Fibroblast of the aortic adventitia (primary cell): ENCODE measurements around the gene MYBPH. TPM values are rescaled to one million over a fixed set of nuclear protein-coding genes. Genes with fewer than 3 reads are reported as not detected.
A peak's percentile ranks its signal among the peaks of the same experiment; 100 is the strongest.

Experiments
- DNase-seq: peaks from one replicate; pipeline ENCODE4 v3.0.0-alpha.2; 2010; ENCODE audit warnings: low read depth
- H3K4me3 ChIP-seq: 2 replicates; pipeline ENCODE4 v1.5.1; 2011; ENCODE audit warnings: low read depth, mild to moderate bottlenecking, control low read depth, low read length, moderate library complexity
- total RNA-seq: library from RNA; depleted of rRNA; stranded (reverse); fragments of >200 nt; gene quantifications from 2 replicates; pipeline ENCODE4 v1.2.3, GENCODE V29; 2012; ENCODE audit warnings: low replicate concordance
- TF ChIP-seq, protein P1 (sequence below): IDR thresholded peaks from 2 replicates; pipeline ENCODE4 v1.5.1; 2011; ENCODE audit warnings: mild to moderate bottlenecking, low read length, control low read depth, inconsistent platforms; ENCODE audit not compliant: insufficient read depth

The MYBPH gene
- total RNA-seq, 1 donor, result not detected

DNA sequence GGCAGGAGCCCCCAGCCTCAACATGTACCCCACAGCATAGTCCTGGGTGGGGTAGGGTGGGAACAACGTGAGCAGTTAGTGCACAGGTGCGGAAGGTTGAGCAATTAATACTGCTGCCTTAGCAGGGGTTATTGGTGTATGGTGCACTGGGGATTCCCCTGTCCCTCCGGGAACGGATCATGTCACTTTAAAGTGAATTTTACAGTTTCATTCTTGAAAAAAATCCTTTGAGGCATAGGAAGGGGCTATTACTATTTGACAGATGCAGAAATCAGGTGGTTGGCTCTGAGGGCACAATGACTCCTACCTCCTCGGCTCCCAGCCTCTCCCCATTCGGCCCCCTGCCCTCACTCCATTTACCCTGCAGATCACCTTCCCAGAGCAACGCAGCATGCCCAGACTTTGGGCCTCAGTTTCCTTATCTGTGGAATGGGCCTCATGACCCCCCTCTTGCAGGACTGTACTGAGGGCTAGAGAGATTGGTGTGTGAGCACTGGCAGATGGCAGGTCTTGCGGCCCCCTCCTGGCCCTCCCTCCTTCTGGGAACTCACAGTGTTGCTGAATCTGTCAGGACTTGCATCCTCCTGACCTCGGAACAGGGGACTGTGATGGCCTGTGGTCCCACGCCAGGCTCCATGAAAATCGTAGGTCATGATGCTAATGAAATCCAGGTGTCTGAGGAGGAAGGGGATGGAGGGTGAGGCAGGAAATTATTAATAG is 5.1 kb upstream of the MYBPH start:
- H3K4me3 ChIP-seq, result no peak overlapping the region
- TF ChIP-seq, protein P1, sequence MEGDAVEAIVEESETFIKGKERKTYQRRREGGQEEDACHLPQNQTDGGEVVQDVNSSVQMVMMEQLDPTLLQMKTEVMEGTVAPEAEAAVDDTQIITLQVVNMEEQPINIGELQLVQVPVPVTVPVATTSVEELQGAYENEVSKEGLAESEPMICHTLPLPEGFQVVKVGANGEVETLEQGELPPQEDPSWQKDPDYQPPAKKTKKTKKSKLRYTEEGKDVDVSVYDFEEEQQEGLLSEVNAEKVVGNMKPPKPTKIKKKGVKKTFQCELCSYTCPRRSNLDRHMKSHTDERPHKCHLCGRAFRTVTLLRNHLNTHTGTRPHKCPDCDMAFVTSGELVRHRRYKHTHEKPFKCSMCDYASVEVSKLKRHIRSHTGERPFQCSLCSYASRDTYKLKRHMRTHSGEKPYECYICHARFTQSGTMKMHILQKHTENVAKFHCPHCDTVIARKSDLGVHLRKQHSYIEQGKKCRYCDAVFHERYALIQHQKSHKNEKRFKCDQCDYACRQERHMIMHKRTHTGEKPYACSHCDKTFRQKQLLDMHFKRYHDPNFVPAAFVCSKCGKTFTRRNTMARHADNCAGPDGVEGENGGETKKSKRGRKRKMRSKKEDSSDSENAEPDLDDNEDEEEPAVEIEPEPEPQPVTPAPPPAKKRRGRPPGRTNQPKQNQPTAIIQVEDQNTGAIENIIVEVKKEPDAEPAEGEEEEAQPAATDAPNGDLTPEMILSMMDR, result no peak
- no peak for DNase-seq

DNA sequence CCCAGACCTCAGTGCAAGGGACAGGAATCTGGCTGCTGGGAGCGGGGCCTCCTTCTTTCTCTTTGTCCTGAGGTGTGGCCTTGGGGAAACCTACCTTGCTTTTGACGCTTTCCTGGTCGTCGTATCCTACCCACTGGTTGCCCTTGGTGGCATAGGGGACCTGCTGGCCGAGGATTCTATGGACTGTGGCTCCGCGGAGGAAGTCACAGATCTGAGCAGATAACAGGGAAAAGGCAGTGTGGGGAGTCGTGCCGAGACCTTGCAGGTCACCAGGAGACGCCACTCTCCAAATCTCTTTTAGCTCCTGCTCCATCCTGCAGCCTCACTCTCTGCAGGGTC is 4.0 kb upstream of the MYBPH start:
- DNase-seq, result no peak
- TF ChIP-seq, protein P1, result no peak
- H3K4me3 ChIP-seq, result no peak overlapping the region

DNA sequence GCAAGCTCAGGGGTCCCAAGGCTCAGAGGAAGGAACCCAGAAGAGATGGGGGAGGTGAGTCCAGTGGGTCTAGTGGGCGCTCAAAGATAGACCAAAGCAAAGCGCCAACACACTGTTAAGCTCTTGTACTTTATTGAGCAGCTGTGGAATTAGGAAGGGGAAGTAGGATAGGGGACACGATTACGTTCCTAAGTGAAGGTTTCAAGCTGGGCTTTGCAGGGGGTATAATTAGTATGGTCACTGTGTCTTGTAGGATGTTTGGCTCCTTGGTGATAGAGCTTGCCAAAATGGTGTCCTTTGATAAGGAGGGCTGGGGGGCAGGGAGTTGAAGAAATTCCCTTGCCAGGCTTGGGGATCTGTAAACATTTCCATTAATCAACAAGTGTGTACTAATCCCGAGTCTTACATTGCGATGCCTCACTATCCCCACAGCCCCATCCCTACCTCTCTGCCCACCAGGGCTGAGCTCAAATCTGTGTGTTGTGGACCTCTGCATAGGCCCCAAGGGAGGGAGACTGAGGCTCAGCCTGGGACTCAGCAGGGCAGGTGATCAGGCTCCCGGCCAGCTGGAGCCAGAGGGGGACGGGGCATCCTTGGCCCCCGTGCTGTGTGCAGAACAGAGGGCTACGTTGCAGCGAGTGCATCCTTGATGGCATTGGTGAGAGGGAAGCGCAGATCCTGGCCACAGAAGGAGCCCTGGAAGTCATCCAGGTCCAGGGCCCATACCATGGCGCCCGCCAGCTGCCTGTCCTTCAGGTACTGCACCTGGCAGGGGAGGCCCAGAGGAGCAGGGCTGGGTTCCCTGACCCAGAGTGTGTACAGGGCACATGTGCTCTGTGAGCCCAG is 3.4 kb upstream of the MYBPH start:
- H3K4me3 ChIP-seq, result no peak overlapping the region
- no peak for DNase-seq
- TF ChIP-seq, protein P1, result no peak

DNA sequence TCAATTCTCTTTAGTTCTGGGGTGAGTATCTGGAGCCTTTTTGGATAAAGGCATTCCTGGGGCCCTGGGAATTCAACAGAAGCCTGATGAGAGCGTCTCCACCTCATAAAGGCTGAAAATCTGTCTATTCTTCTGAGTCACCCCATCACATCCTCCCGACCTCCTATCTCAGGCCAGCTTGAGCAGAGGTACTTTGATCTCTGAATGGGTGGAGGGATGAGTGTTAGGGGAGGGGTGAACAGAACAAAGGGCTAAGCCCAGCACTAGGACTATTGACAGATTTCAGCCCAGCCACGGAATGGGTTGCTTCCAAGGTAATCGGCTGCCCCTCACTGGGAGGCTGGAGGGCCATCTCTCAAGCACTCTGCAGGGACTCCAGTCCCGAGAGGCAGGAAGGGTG is 2.5 kb upstream of the MYBPH start:
- TF ChIP-seq, protein P1, result no peak
- H3K4me3 ChIP-seq, result no peak overlapping the region
- DNase-seq, result peak; percentile 19

DNA sequence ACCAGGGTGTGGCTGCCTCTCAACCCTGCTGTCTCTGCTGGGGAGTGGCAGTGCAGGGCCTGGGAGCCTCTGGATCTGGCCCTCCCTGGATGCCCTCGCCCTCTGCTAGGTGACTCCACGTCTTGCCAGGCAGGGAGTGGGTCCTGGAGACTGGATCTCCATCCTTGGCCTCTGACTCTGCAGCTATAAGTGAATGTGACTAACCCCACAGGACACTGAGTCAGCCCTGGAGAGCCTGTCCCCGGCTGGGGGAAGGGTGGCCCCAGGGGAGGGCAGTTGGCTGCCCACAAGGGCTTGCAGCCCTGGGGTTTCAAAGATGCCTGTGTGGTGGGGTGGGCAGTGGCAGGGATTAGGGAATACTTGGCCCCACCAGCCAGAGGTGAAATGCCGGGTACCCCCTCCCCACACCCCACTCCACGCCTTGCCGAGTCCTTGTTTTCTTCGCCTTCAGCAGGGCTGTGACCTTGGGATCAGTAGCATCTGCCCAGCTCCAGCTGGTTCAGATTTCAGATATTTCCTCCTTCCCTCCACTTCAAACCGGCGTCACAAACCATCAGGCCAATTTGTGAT is 1.9 kb upstream of the MYBPH start:
- peak; percentile 25 for DNase-seq
- TF ChIP-seq, protein P1, result no peak
- no peak overlapping the region for H3K4me3 ChIP-seq

DNA sequence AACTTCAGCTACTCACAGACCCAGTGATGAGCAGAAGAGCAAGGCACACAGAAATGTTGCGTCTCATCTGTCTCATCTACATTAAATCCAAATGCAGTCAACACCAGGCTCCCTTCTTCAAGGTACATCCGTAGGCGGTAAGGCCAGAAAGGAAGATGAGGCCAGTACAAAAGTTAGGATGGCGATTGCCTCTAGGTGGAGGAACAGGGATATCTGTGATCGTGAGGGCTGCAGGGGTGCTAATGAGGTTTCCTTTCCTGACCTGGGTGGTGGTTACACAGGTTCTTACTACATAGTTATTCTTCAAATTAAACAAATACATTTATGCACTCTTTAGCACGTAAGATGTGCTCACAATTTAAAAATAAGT is 1.4 kb upstream of the MYBPH start:
- TF ChIP-seq, protein P1, result no peak
- no peak for DNase-seq
- H3K4me3 ChIP-seq, result no peak overlapping the region
